SHP77 treated with DMSO at 0.1 percent for 48 hours (cell line): ENCODE measurements around the gene SYNJ2.

ENCODE experiments used
- DNase-seq: peaks from one replicate; lab custom pipeline; 2025; lab: John Stamatoyannopoulos, UW

Gene SYNJ2

GRCh38 chr6:158028876-158029275 is 47.2 kb downstream of the SYNJ2 start:
- DNase-seq, result no peak

- DNase-seq, result no peak
Measured at GRCh38 chr6:158029668-158030230, 48.1 kb downstream of the SYNJ2 start.

GRCh38 chr6:158030380-158031300 is 49.0 kb downstream of the SYNJ2 start:
- DNase-seq, result no peak

GRCh38 chr6:158031381-158032353 is 50.0 kb downstream of the SYNJ2 start:
- no peak for DNase-seq

GRCh38 chr6:158032354-158032733 is 50.7 kb downstream of the SYNJ2 start:
- no peak for DNase-seq

GRCh38 chr6:158033077-158033750 is 51.6 kb downstream of the SYNJ2 start:
- DNase-seq, result no peak

- DNase-seq, result no peak
Measured at GRCh38 chr6:158033751-158034702, 52.4 kb downstream of the SYNJ2 start.

- DNase-seq, result no peak
Measured at GRCh38 chr6:158036261-158036660, 54.6 kb downstream of the SYNJ2 start.

GRCh38 chr6:158037021-158037420 is 55.4 kb downstream of the SYNJ2 start:
- DNase-seq, result no peak

- no peak for DNase-seq
Measured at GRCh38 chr6:158037771-158038170, 56.1 kb downstream of the SYNJ2 start.

- DNase-seq, result no peak
Measured at GRCh38 chr6:158038291-158039177, 56.9 kb downstream of the SYNJ2 start.

GRCh38 chr6:158039178-158039557 is 57.5 kb downstream of the SYNJ2 start:
- no peak for DNase-seq

- no peak for DNase-seq
Measured at GRCh38 chr6:158039571-158040050, 57.9 kb downstream of the SYNJ2 start.

GRCh38 chr6:158040051-158040803 is 58.6 kb downstream of the SYNJ2 start:
- DNase-seq, result no peak

GRCh38 chr6:158040804-158041347 is 59.2 kb downstream of the SYNJ2 start:
- DNase-seq, result no peak

GRCh38 chr6:158041370-158041769 is 59.7 kb downstream of the SYNJ2 start:
- DNase-seq, result no peak

- DNase-seq, result no peak
Measured at GRCh38 chr6:158041788-158042187, 60.1 kb downstream of the SYNJ2 start.

- no peak for DNase-seq
Measured at GRCh38 chr6:158042245-158042798, 60.7 kb downstream of the SYNJ2 start.
